Prostate gland (tissue), 2 donors: Measurements from ENCODE around the gene ENPEP. TPM values are rescaled to one million over a fixed set of nuclear protein-coding genes. Genes with fewer than 3 reads are reported as not detected.
A peak's percentile ranks its signal among the peaks of the same experiment; 100 is the strongest.

Experiments used
- DNase-seq: peaks from one replicate; pipeline ENCODE4 v3.0.0-alpha.2; 2019; ENCODE audit warnings: low spot score
- H3K27ac ChIP-seq, 2 donors: fragments of 200-600 bp; sonication (generic); 2 replicates each; pipeline ENCODE4 v1.5.1; 2017 to 2019
- H3K27me3 ChIP-seq: fragments of 200-600 bp; sonication (generic); replicated peaks from 2 replicates; pipeline ENCODE4 v1.5.1; 2019; ENCODE audit not compliant: insufficient read depth
- H3K36me3 ChIP-seq, 2 donors: fragments of 200-600 bp; sonication (generic); 1 replicate in 1 of 2; 2 replicates in 1 of 2; pipeline versions ENCODE4 v1.5.1 to v1.8.1; 2017 to 2019
- H3K4me1 ChIP-seq: fragments of 200-600 bp; sonication (generic); replicated peaks from 2 replicates; pipeline ENCODE4 v1.5.1; 2019
- H3K4me3 ChIP-seq, 2 donors: fragments of 200-600 bp; sonication (generic); 2 replicates each; pipeline ENCODE4 v1.5.1; 2017 to 2019
- H3K9me3 ChIP-seq: fragments of 200-600 bp; sonication (generic); 2 replicates; pipeline ENCODE4 v1.5.1; 2017
- CTCF ChIP-seq, 4 experiments: fragments of 200-600 bp in 2 of 4; fragments of 450-650 bp in 2 of 4; sonication (generic) in 2 of 4; IDR thresholded peaks; 1 replicate in 3 of 4; 2 replicates in 1 of 4; pipeline ENCODE4 v1.5.1; 2016 to 2019; ENCODE audit warnings: antibody characterized with exemption in 4 of 4, mild to moderate bottlenecking in 2 of 4, moderate library complexity in 2 of 4
- POLR2A ChIP-seq: fragments of 450-650 bp; IDR thresholded peaks from one replicate; pipeline ENCODE4 v1.6.1; 2016; ENCODE audit warnings: antibody characterized with exemption, mild to moderate bottlenecking
- POLR2AphosphoS5 ChIP-seq: sonication (generic); formaldehyde crosslinking; IDR thresholded peaks from one replicate; pipeline ENCODE4 v1.6.1; 2017; ENCODE audit warnings: antibody characterized with exemption
- WGBS: methylation state at CpG from one replicate; pipeline ENCODE4 v1.1.5; 2018; 5-methylcytosine and 5-hydroxymethylcytosine counted together
- intact Hi-C: fragments of 100-400 bp; cut with DNase I; formaldehyde crosslinking; loops from one replicate; pipeline ENCODE4 v1.14.2; 2022
- total RNA-seq, 2 donors: library from RNA; depleted of rRNA; stranded (reverse); fragments of >200 nt; gene quantifications; one replicate each; pipeline ENCODE4 v1.1.0, GENCODE V29; 2016

Gene ENPEP
- total RNA-seq, 2 donors from 2014 or later, result 1.3 to 1.8 TPM

- WGBS, result 68% methylated on average over 2 of the region's 2 CpGs
- Histone ChIP-seq H3K36me3 (no peaks in the 10 kb centered on the region), H3K27me3 (no peaks in the 10 kb centered on the region), H3K4me1 (no peaks in the 10 kb centered on the region), H3K9me3 (no peaks in the 10 kb centered on the region), H3K27ac (no peak overlapping the region), H3K4me3 (no peak overlapping the region)
- DNase-seq, result no peak
- intact Hi-C loops, result loop anchor here (5.0 kb wide), 1 partner anchor 198 kb away; no protein-coding TSS in a partner anchor
- TF ChIP-seq CTCF (IDR thresholded peaks at IDR 0.05), result no peak
These were observed 34.3 kb downstream of the ENPEP start for GRCh38 chr4:110510277-110510676.

GRCh38 chr4:110510955-110511544 lies 35.1 kb downstream of the ENPEP start:
- no peaks in the 10 kb centered on the region for H3K27me3 ChIP-seq
- H3K36me3 ChIP-seq, result no peaks in the 10 kb centered on the region
- no peak for TF ChIP-seq POLR2A
- peak; percentile 46 to 76 (median 69) for TF ChIP-seq CTCF (IDR thresholded peaks at IDR 0.05)
- H3K27ac ChIP-seq, result no peak overlapping the region
- no peaks in the 10 kb centered on the region for H3K9me3 ChIP-seq
- H3K4me1 ChIP-seq, result no peaks in the 10 kb centered on the region
- H3K4me3 ChIP-seq, result no peak overlapping the region
- DNase-seq, result no peak
- 26% methylated on average over 4 of the region's 4 CpGs for WGBS
- intact Hi-C loops, result loop anchor here (5.0 kb wide), 1 partner anchor 199 kb away; no protein-coding TSS in a partner anchor

- TF ChIP-seq POLR2A, result no peak
- no peak for TF ChIP-seq POLR2AphosphoS5
- no peak for TF ChIP-seq CTCF (IDR thresholded peaks at IDR 0.05)
- intact Hi-C loops, result loop anchor here (5.0 kb wide), 1 partner anchor 201 kb away; no protein-coding TSS in a partner anchor
- 66% methylated on average over 3 of the region's 3 CpGs for WGBS
These were observed 36.9 kb downstream of the ENPEP start for GRCh38 chr4:110512901-110513300.

GRCh38 chr4:110514889-110515479 lies 39.0 kb downstream of the ENPEP start:
- Histone ChIP-seq H3K9me3 (no peaks in the 10 kb centered on the region), H3K4me1 (no peaks in the 10 kb centered on the region), H3K27ac (no peak overlapping the region), H3K36me3 (no peaks in the 10 kb centered on the region), H3K27me3 (no peaks in the 10 kb centered on the region), H3K4me3 (no peak overlapping the region)
- intact Hi-C loops, result loop anchor here (2.0 to 5.0 kb wide), 2 partner anchors 203 to 516 kb away; no protein-coding TSS in a partner anchor
- no peak for TF ChIP-seq POLR2AphosphoS5
- peak; percentile 22 to 66 (median 60) for TF ChIP-seq CTCF (IDR thresholded peaks at IDR 0.05)
- TF ChIP-seq POLR2A, result no peak
- no peak for DNase-seq

More at GRCh38 chr4:110512901-110513300, 36.9 kb downstream of the ENPEP start:
- DNase-seq, result no peak
- no peak overlapping the region for H3K4me3 ChIP-seq
- H3K9me3 ChIP-seq, result no peaks in the 10 kb centered on the region
- no peaks in the 10 kb centered on the region for H3K36me3 ChIP-seq
- H3K4me1 ChIP-seq, result no peaks in the 10 kb centered on the region
- H3K27me3 ChIP-seq, result no peaks in the 10 kb centered on the region
- H3K27ac ChIP-seq, result no peak overlapping the region

GRCh38 chr4:110515676-110516075 lies 39.7 kb downstream of the ENPEP start:
- Histone ChIP-seq H3K4me3 (peak overlapping the region in 1 of 2 donors; percentile 34), H3K9me3 (no peaks in the 10 kb centered on the region), H3K27me3 (no peaks in the 10 kb centered on the region), H3K36me3 (no peaks in the 10 kb centered on the region), H3K4me1 (no peaks in the 10 kb centered on the region), H3K27ac (peak overlapping the region in 1 of 2 donors; percentile 44)
- intact Hi-C loops, result loop anchor here (2.0 kb wide), 1 partner anchor 517 kb away; no protein-coding TSS in a partner anchor
- WGBS, result 67% methylated on average over 5 of the region's 5 CpGs
- no peak for DNase-seq
- TF ChIP-seq CTCF (IDR thresholded peaks at IDR 0.05) (no peak), POLR2A (no peak), POLR2AphosphoS5 (no peak)
